GM23338 (cell line): ENCODE measurements around the gene SLC19A2.

Experiments used
- POLR2AphosphoS5 ChIP-seq: IDR thresholded peaks from 2 replicates; pipeline ENCODE4 v1.6.1; 2016; ENCODE audit warnings: antibody characterized with exemption, low read depth
- REST ChIP-seq: IDR thresholded peaks from one replicate; pipeline ENCODE4 v1.6.1; 2018; ENCODE audit warnings: antibody characterized with exemption; ENCODE audit not compliant: unreplicated experiment
- TF ChIP-seq, protein P1 (sequence below), 2 experiments: fragments of 200-600 bp in 1 of 2; sonication (generic) in 1 of 2; conservative IDR thresholded peaks; 2 replicates each; pipeline versions ENCODE4 v1.5.1 to v1.6.1; 2016 to 2017; ENCODE audit warnings: antibody characterized with exemption in 2 of 2, low read depth in 2 of 2, mild to moderate bottlenecking in 2 of 2, moderate library complexity in 1 of 2

- TF ChIP-seq REST (no peak), POLR2AphosphoS5 (no peak)
- TF ChIP-seq, protein P1, sequence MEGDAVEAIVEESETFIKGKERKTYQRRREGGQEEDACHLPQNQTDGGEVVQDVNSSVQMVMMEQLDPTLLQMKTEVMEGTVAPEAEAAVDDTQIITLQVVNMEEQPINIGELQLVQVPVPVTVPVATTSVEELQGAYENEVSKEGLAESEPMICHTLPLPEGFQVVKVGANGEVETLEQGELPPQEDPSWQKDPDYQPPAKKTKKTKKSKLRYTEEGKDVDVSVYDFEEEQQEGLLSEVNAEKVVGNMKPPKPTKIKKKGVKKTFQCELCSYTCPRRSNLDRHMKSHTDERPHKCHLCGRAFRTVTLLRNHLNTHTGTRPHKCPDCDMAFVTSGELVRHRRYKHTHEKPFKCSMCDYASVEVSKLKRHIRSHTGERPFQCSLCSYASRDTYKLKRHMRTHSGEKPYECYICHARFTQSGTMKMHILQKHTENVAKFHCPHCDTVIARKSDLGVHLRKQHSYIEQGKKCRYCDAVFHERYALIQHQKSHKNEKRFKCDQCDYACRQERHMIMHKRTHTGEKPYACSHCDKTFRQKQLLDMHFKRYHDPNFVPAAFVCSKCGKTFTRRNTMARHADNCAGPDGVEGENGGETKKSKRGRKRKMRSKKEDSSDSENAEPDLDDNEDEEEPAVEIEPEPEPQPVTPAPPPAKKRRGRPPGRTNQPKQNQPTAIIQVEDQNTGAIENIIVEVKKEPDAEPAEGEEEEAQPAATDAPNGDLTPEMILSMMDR (conservative IDR thresholded peaks at IDR 0.05; ENCODE audit: low read depth in 2 of 2), result no peak
Measured at GRCh38 chr1:169499807-169500206, 14.1 kb upstream of the SLC19A2 start.
